GM21528 (cell line): Measurements from ENCODE around the gene DPM2.

Experiments used
- ATAC-seq: cut with Tn5 transposase; IDR thresholded peaks from one replicate; pipeline ENCODE4 v1.9.1; 2021; ENCODE audit warnings: mild to moderate bottlenecking, moderate library complexity; ENCODE audit not compliant: unreplicated experiment, low FRiP score

The DPM2 gene

DNA sequence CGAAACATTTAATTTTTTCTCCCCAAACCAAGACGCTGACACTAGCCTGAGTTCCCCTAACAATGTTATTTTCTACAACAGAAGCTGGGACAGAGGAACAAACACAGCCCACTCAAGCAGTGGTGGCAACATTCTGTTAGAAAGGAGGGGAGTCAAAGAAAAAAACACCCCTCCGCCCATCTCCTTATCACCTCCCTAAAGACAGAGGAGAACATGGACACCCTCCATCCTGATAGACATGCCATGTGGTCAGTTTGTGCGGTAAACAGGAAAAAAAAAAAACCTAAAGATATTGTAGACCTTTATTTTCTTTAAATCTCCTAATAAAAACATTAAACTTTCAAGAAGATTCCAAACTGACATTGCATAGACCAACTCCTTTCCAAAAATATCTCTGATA lies 2.9 kb upstream of the DPM2 start:
- no peak for ATAC-seq

DNA sequence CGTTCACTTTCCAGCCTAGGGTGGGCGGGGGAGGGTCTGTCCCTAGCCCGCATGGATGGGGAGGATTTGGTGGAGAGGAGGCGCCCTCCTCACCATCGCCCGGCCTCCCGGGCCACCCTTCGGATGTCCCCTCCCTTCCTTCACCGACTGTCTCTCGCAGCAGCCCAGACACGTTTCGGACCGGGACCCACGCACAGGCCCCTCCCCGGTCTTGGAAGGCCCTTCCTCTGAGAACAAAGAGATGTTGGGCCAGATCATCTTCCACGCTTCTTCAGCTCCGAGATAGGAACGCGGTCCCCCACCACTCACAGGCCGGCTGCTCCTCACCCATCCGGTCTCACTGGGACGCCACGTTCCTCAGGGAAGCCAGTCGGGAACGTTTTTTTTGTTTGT lies 640 bp upstream of the DPM2 start:
- ATAC-seq, result no peak

DNA sequence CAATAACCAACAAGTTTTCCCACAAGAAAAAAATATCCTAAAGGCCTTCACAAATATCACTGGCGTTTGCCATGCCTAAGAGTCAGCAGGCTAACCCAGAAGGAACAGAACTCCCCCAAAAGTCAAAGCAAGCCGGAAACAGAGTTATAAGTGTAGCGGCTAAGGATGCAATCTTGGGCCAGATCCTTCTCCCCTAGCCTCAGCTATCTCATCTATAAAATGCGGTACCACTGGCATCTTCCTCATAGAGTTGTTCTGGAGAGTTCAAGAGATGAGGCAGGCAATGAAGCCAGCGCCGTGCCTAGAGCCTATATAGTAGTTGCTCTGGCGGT lies 632 bp downstream of the DPM2 start:
- ATAC-seq, result no peak

DNA sequence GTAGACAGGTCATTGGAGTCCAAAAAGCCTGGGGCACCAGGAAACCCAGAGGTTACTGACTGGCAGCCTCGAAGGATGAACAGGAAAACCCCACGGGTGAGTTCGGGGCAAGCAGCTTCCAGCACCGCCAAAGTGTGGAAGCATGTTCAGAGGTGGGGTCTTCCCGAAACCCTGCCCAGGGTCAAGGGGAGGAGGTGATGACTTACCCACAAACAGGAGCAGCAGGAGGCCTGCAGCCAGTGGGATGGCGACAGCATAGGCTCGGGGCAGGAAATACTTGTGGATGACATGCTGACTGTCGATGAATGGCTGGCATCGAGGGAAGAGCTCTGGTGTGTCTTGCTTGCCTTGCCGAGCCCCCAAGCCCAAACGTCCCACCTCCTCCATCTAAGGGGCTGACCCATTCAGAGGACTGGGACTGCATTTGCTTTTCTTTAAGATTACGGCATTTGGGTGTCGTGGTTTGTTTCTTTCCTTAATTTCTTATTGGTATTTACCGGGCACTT lies 1.3 kb downstream of the DPM2 start:
- no peak for ATAC-seq

DNA sequence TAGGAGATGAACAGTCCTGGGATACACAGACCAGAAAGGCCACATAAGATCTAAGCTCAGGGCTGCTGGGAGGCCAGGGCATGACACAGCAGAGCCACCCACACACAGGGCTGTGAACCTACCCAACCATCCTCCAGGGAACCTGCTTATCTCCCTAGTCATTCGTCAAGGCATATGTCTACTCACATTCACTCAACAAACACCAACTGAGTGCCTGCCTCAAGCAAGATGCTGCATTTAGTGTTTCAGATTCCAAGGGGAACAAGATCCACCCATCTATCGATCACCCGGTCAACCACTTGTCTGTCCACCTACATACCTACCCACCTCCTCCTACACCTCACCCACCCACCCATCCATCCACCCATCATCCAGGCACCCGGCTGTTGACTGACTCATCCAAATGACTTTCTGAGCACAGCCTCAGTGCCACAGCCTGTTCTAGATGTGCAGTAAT lies 1.9 kb downstream of the DPM2 start:
- ATAC-seq, result no peak

DNA sequence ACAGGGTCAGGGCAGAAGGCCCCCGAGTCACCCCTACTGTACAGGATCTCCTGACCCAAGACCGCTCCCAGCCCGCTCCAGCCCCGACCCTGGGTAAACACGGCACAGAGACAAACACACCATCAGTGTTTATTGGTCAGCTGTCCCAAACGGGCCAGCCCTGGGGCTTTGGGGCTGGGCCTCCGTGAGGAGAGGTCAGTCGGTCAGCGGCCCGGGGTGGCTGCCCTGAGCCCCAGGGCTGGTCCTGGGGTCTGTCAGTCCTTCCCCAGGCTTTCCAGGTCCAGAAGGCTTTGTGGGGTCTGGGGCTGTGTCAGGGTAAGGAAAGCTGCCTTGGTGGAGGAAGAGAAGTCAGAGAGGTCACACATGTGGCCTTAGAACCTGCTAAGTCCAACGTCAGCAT lies 2.7 kb downstream of the DPM2 start:
- ATAC-seq, result no peak

DNA sequence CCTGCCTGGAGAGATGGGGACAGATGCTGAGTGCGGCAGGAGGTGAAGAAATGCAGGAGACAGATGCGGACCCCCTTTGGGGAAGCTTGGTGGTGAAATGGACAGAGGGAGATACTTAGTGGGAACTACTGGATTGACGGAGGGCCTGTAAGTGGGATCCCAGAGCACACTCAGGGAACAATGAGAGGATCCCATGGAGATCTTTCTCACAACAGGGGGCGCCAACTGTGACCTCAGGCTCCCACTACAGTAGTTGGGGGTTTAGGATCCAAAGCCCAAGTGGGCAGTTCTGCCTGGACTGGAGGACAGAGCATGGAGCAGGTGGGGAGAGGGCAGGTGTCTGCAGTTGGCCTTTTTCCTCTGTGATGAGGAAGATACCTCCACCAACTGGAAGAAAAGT lies 3.4 kb downstream of the DPM2 start:
- no peak for ATAC-seq

DNA sequence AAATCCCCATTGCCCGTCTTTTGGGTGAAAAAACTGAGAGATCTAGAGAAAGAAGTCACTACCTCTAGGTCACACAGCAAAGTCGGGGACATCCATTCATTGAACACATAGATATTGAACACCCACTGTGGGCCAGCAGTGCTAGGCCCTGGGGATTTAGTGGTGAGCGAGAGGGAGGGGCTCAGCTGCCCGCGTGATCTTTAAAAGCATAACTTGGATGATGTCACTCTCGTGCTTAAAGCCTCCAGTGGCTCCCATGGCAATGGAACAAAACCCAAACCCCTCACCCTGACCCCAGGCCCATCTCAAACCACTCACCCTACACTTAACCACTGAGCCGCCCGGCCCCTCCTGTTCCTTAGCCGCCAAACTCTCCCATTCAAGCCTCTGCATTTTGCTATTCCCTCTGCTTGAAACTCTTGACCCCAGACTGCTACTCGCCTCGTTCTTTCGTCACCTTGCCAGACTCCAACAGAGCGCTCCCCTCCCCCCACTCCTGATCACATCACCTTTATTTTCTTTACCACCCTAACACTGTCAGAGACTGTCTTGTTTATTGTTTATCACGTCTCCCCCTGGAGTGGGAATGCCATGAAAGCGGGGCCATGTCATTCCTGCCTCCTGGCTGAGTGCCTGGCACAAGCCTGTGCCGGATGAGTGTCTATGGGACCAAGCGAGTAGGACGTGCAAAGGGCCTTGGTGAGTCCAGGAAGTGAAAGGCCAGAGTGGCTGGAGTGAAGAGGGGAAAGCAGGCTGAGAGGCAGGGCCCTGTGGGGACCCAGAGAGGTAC lies 6.4 kb downstream of the DPM2 start:
- peak; percentile 28 for ATAC-seq

DNA sequence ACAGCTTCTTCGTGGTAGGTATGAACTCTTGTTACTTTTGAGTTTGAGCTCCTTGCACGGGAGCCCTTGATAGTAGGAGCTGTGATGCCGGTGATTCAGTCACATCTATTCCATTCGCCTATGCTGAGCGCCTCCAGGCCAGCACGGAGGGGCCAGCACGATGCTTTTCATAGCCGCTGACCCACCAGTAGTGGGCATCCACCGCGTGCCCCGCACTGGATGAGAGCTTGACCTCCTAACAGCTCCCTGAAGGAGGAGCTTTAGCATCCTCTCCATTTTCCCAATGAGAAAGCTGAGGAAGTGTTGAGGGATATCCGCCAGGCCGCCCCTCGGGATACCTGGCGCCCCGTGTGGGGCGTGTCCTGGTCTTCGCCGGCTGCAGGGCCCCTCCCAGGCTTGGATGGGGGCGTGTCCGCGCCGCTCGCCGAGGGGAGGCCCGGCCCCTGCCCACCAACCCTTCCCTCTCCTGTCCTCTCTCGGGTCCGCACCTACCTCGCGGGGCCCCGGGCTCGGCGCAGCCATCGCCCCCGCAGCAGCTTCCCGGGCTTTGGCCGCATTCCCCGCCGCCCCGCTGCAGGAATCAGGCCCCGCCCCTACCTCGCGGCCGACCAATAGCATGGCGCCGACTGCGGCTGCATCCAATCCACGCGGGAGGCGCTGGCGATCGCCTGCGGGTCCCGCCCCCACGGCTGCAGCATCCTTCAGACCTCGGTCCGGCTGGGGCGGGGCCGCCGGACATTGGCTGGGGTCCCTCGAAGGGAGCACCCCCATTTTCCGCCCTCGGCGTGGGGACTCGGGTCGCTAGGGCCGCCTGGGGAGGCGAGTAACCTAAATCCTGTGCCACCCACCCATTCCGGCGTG lies 7.2 kb downstream of the DPM2 start, which contains the start of gene PIP5KL1:
TSS of gene PIP5KL1 (minus strand) at position 547 of the 861 bp plus-strand sequence. CDS start at position 522, 25 bp downstream.
- peak; percentile 73 for ATAC-seq

DNA sequence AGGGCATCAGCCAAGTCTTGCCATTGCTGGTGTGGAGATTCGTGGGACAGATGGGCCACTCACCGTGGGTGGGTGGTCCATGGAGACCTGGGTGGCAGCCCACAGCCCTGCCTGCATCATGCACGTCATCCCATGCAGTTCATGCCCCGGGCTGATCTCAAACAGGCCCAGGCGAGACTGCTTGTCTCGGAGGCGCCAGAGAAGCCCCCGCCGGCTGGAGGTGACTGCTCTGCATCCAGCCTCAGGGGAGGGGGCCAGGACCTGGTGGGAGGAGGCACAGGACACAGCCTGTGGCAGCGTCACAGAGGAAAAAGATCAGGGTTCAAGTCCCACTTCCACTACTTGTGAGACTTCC lies 8.1 kb downstream of the DPM2 start:
- ATAC-seq, result no peak

DNA sequence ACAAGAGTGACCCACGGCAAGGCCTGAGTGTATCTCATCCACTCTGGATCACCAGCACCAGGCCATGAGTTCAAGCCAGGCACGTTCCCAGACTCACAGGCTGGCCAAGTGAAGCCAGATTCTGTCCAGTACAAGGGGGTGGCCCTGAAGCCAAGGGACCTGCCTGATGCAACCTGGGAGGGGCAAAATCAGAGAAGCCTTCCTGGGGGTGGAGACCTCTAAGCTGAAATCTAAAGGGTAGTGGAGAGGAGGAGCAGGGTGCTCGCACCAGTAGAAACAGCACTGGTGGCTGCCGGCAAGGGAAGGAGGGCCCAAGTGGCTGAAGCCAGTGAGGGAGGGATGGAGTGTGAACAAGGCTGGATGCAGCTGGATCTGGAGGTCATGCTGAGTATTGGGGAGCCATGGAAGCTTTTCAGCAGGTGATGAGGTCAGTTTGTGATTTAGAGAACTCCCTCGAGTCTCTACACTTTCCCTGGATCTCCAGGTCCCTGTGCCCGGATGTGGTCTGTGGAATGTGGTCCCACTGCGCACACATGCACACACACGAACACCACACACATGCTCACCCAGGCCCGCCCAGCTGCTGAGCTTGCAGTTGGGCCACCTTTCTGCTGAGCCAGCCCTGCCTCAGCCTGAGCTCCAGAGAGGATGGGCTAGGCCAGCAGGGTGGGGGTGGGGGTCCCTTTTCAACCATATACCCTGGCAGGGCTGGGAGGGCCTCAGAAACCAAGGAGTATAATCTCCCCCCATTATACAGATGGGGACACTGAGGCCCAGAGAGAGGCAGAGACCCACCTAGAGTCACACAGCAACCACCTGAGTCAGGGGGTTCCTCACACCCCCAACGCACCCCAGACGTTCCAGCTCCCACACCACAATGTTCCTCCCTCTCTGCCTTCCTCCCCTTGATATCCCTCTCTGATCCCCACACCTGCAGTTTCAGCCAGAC lies 8.7 kb downstream of the DPM2 start:
- no peak for ATAC-seq

DNA sequence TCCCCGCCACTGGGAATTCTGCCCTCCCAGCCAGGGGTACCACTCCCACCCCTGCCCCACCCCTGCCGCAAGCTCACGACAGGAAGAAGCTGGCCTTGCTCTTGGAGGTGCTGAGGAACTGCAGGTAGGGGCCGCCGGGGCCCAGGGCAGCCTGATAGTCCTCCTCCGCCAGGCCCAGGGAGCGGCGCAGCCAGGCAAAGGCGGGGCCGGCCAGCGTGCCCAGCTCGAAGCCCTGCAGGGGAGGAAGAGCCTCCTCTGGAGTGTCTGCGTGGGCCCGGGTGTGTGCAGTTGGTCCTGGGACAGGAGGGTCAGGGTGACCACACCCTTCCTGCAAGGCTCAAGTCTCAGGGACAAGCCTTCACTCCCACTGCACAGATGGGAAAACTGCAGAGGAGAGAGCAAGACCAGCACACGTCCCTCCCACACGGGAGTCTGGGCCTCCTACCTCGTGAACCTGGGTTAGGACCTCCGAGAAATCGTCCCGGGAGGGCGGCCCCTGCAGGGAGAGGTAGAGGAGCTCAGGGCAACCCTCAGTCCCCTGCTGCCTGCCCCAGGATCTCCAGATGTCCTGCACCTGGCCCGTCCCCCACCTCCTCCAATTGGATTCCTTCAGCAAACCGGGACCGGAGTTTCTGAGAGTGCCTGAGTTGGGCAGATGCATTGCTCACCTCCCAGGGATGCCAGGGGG lies 9.5 kb downstream of the DPM2 start:
- ATAC-seq, result no peak

DNA sequence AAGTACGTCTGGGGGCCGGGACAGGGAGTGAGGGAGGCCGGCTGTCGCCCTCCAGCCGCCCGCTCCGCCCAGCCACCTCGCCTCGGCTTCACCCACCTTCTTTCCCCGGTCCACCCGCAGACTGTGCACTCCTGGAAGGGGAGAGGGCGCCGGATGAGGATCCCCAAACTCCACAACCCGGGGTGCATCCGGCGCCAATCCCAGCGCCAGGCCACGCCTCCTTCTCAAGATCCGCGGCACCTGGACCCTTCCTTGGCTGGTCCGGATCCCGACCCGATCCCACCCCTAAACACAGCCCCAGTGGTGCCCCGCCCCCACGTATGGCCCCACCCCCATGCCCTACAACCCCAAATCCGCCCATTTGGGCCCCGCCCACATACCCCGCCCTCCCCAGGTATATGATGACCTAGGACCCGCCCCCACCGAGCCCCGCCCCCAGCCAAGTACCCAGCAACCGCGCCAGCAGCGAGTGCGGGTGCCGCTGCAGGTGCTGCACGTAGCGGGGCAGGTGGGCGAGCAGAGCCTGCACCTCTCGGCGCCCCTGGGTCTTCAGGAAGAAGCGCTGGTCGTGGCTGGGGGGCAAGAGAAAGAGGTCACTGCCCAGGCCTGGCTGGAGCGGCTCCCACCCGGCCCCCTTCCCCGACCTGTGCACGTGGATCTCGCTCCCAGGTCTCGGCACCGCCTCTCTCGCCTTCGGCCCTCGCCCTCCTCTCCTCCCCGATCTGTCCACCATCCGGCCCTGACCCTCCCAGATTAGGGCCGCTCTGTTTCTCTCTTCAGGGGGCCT lies 10.3 kb downstream of the DPM2 start:
- ATAC-seq, result no peak

DNA sequence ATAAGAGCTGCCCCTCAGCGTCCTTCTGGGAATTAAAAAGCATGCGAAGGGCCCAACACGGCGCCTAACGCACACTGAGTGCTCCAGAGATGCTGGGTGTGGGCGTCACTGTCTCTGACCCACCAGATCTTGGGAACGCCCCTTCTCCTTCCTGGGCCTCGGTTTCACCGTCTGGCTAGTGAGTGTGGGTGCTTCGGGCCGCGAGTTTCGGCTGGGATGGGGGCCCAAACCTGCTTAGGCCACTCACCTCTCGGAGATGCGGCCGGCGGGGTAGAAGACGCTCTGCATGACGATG lies 10.8 kb downstream of the DPM2 start:
- ATAC-seq, result no peak

DNA sequence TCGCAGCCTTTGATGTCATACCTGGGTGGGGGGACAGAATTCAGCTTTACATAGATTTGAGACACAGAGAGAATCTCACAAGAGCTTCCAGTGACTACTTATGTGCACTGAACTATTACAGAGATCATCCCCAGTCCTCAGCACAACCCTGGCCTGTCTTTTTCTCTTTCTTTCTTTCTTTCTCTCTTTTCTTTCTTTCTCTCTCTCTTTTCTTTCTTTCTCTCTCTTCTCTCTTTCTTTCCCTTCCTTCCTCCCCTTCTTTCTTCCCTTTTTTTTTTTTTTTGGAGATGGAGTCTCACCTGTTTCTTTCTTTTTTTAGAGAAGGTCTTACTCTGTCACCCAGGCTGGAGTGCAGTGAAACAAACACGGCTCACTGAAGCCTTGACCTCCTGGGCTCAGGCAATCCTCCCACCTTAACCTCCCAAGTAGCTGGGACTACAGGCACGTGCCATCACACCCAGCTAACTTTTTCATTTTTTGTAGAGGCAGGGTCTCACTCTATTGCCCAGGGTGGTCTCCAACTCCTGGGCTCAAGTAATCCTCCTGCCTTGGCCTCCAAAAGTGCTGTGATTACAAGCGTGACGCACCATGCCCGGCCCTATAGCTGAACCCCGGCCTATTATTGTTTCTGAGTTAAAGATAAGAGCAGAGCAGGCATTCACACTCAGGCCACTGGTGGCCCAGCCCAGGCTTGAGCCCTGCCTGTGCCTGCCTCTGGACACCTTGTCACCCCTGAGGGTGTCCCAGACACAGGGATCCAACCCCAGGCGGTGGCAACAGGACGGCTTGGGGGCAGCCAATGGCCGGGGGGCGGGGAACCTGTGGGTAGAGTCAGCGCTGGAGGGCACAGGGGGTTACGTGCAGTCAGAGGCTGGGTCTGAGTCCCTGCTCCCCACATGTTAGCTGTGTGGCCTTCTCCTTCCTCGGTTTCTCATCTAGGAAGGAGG lies 11.4 kb downstream of the DPM2 start:
- ATAC-seq, result no peak

DNA sequence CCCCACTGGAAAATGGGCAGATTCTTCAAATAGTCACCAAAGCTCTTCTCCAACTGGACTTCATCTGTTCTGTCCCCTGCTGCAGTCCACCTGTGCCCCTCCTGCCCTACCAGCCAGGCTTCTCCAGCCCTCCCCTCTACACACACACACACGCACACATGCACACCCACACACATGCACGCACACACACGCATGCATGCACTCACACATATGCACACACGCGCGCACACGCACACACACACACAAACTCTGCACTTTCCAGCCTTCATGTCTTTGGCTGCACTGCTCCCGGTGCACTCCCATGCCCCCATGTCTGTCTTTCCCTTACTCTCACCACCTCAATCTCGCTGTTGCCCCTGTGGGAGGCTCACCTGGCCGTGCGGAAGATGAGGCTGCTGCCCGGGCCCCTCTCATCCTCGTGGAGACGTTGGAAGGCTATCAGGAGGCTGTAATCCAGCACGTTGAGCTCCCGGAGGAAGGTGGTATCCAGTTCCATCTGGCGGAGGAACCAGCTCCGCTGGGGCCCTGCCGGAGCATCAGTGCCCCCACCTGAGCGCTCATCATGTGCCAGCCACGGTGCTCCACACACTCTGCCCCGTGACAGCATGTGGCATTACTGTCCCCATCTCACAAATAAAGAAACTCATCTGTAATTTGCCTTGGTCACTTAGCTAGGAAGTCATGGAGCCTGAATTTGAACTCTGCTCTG lies 12.8 kb downstream of the DPM2 start:
- no peak for ATAC-seq

DNA sequence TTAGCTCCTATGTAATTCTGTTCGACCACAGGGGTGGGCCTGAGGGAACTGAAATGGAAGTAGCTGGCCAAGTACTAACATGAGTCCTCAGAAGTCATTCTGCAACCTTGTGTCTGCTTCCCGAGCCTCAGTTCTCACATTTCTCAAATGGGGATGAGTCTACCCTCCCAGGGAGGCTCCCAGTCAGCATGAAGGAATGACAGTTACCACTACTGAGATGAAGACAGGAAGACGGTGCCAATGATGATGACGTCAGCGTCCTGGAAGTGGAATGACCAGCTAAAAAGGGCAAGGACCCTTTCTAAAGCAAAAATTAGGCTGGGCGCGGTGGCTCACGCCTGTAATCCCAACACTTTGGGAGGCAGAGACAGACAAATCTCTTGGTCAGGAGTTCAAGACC lies 13.9 kb downstream of the DPM2 start:
- ATAC-seq, result no peak

DNA sequence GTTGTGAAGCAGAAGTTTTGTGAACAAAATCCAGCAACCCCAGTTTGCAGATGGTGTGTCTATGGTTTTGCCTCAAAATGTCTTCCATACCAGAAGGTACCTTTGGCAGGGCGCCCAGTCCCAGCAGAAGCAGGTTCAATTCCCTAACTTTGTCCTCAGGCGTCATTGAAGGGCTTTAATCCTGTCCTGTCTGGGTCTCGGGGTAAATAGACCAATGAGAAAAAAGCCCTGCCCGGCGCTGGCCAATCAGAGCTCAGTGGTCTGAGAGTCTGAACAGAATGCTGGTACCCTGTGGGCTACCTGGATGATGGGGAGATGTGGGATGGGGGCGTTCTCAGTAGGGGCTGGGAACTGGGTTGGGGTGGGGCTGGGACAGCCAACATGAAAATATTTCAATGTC lies 14.6 kb downstream of the DPM2 start:
- no peak for ATAC-seq
